Endothelial cell of umbilical vein (primary cell): ENCODE data around the gene DNAH11.

ENCODE experiments used
- GATA2 ChIP-seq: IDR thresholded peaks from 2 replicates; pipeline ENCODE4 v1.7.0; 2011; ENCODE audit warnings: low read depth, mild to moderate bottlenecking, moderate library complexity, mixed read lengths, low read length; ENCODE audit not compliant: insufficient read length, insufficient read depth
- MYC ChIP-seq: IDR thresholded peaks from one replicate; pipeline ENCODE4 v1.6.1; 2011; ENCODE audit warnings: mild to moderate bottlenecking, low read depth, low read length

- no peak for TF ChIP-seq MYC
- no peak for TF ChIP-seq GATA2
Observed at GRCh38 chr7:21547501-21547900, 4.7 kb downstream of the DNAH11 start.
